HG03196 (cell line): Measurements from ENCODE around the gene ZNF366.

Source experiments
- ATAC-seq: cut with Tn5 transposase; IDR thresholded peaks from one replicate; pipeline ENCODE4 v1.9.1; 2021; ENCODE audit not compliant: unreplicated experiment

Gene ZNF366

GRCh38 chr5:72523960-72524582 lies 16.9 kb upstream of the ZNF366 start:
- no peak for ATAC-seq

- no peak for ATAC-seq
These were observed 15.4 kb upstream of the ZNF366 start for GRCh38 chr5:72522607-72523006.

DNA sequence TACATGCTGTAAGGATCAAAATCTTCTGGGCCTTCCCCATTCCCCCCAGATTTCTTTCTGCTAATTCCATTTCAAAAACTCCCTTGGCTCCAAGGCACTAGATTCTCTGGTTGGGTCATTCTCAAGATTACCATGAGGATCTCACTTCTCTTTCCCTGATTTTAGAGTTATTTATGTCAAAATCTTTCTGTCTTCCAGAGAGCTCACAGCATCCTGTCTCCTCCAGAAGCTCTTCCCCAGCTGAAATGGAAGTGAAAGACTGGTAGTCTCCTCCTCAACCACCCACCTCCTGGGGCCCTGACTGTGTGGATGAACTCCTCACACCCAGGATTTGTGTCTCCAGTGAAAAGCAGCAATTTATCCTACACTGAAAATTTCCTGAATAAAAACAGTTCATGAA lies 11.9 kb upstream of the ZNF366 start:
- no peak for ATAC-seq

- no peak for ATAC-seq
These were observed 10.9 kb upstream of the ZNF366 start for GRCh38 chr5:72518001-72518683.

GRCh38 chr5:72516916-72517315 lies 9.7 kb upstream of the ZNF366 start:
- ATAC-seq, result no peak

GRCh38 chr5:72515211-72515610 lies 8.0 kb upstream of the ZNF366 start:
- ATAC-seq, result no peak

DNA sequence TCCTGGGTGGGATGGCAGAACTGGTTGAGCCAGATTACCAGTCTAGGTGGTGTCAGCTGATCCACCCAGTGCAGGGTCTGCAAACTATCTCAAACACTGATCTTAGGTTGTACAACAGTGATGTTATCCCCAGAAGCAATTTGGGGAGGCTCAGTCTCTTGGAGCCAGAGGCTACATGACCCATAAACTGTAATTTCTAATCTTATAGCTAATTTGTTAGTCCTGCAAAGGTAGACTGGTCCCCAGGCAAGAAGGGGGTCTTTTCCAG lies 5.3 kb upstream of the ZNF366 start:
- ATAC-seq, result no peak

GRCh38 chr5:72511774-72512592 lies 4.8 kb upstream of the ZNF366 start:
- ATAC-seq, result no peak

GRCh38 chr5:72511366-72511765 lies 4.2 kb upstream of the ZNF366 start:
- ATAC-seq, result no peak

GRCh38 chr5:72510610-72511181 lies 3.5 kb upstream of the ZNF366 start:
- no peak for ATAC-seq

DNA sequence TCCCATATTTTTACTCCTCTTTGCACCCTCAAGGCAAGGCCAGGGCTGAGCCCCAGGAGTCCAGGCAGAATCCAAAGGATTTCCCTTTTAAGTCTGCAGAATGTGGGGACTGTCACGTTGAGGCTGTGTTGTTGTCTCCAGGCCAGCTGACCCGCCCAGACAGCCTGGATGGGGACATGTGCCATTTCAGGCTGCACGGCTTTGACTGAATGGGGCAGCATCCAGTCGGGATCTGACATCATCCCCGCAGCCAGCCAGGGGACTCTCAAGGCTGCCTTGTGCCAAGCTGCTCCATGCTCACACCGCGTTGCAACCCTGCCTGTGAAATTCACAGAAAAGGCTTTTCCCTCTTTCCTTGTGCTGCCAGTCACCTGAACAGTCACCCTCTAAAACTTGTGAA lies 2.2 kb upstream of the ZNF366 start:
- ATAC-seq, result no peak

DNA sequence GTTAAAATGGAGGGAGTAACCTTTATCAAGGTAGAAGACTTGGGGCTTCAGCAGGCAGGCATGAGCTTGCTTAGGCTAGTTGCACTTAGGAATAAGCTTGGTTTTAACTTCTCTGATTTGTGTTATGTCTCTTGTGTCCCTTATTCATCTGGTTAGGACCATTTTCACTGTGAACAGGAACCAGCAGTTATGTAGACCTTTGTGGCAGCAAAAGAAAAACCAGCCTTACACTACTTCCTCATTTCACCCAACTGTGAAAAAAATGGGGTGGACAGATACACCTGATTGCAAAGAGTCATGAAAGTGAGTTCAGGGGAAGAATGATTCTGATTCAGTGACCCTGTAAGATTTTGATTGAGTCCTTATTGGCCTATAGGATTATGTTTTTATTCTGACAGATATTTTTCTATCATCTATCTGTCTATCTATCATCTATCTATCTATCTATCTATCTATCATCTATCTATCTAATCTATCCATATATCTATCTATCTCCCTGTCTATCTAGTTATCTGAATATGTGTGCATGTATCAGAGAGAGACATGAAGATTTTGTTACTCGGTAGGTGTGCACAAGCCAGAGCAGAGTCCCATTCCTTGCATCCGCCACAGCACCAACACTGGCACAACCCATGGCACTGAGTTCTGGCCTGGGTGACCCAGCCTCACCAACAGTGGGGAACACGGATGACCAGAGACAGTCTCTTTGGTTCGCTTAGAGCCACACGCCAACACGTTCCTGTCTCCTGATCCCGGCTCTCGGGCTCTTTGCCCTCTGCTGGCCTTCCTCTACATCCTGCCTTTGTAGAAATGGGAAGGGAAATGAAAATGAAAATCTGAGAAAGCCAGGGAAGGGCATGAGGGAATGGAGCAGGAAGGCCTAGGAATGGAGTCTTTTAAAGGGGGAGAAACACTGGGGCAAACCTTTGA lies 1.3 kb upstream of the ZNF366 start:
- peak; percentile 77 for ATAC-seq

GRCh38 chr5:72507907-72508238 lies 663 bp upstream of the ZNF366 start:
- no peak for ATAC-seq

- no peak for ATAC-seq
These were observed 1.1 kb downstream of the ZNF366 start for GRCh38 chr5:72506158-72506549.

GRCh38 chr5:72505539-72506157 lies 1.6 kb downstream of the ZNF366 start:
- ATAC-seq, result no peak

- ATAC-seq, result no peak
These were observed 2.2 kb downstream of the ZNF366 start for GRCh38 chr5:72505016-72505415.

DNA sequence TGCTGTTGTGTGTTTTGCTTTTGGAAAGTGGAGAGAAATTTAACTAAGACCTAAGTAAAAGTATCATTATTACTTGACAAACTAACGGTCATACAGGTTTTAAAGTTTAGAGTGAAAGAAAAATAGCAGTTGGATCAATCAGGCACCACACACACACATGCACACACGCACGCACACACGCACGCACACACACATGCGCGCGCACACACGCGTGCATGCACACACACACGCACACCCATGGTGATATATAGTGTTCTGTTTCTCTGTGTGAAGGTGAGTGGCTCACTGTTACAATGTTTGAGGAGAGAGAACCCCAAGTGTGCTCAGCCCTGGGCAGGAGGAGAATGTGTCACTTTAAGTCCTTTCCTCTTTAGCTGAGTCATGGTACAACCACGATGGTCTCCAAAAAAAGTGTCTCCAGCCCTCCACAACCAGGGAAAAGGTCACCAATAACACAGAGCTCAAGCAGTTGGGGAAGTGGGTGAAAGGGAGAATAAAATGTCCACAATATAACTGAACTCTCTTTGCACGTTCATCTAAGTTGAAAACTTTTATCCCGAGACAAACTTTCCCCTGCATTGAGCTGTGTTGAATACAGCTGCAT lies 3.2 kb downstream of the ZNF366 start:
- ATAC-seq, result no peak

GRCh38 chr5:72501488-72501887 lies 5.7 kb downstream of the ZNF366 start:
- ATAC-seq, result no peak

GRCh38 chr5:72499730-72500129 lies 7.5 kb downstream of the ZNF366 start:
- ATAC-seq, result no peak

DNA sequence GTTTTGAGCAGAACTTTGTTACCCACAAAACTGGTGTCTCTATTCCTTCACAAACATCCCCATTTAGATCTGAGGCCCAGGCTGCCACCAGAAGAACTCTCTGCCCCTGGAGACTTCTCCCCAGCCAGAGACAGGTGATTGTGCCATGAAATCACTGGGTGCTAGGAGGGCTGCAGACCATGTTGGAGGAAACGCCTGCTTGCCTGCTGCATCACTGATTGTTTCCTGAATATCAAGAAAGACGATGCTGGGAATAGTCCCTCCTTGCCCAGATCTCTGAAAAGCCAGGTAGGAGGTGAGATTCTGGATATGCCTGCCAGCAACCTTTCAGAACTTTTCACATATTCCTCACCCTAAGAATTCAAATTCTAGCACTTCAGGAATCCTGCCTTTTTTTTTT lies 8.1 kb downstream of the ZNF366 start:
- no peak for ATAC-seq
